ENCODE data around the gene USP54. TPM values are rescaled to one million over a fixed set of nuclear protein-coding genes. Genes with fewer than 3 reads are reported as not detected.

USP54 gene
- polyA plus RNA-seq, 1 of the 3 experiments (the other 2 are of a cell fraction): 6.5 TPM

DNA sequence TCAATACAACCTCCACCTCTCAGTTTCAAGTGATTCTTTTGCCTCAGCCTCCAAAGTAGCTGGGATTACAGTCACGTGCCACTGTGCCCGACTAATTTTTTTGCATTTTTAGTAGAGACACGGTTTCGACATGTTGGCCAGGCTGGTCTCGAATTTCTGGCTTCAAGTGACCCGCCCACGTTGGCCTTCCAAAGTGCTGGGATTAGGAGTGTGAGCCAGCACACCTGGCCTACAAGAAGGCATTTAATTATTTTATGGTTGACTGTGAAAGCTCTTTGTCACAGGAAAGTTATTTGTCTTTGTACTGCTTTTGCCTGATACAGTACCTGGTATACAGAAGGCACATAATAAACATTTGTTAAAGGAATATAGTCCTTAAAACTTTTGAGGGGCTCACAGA lies 37.3 kb upstream of the USP54 start:
- no peak for TF ChIP-seq ELF1 (IDR thresholded peaks at IDR 0.05)
- WGBS (ENCODE audit: low lambda C conversion rate): 80% methylated on average over 7 of the region's 7 CpGs
- Histone ChIP-seq H3K9me3 (no peaks in the 10 kb centered on the region), H2AFZ (ENCODE audit: low read depth) (no peak overlapping the region), H3K4me2 (no peak overlapping the region), H3K9ac (no peak overlapping the region), H3K79me2 (ENCODE audit: insufficient read depth) (peaks cover 24% of the 10 kb centered on the region), H3K4me1 (ENCODE audit: control insufficient read depth in 1 of 2, insufficient read depth in 2 of 2, low read depth in 1 of 2, low read length in 1 of 2) (peaks cover 0 to 4% of the 10 kb centered on the region in 2 experiments; a peak in 3 of 4 replicates), H3K27ac (ENCODE audit: low read depth in 2 of 2, low read length in 1 of 2) (no peak overlapping the region), H3K27me3 (ENCODE audit: insufficient read depth) (no peaks in the 10 kb centered on the region), H3K4me3 (ENCODE audit: low read depth in 2 of 2, low read length in 1 of 2) (no peak overlapping the region), H3F3A (replicated peaks; ENCODE audit: insufficient read depth) (peaks cover 11% of the 10 kb centered on the region), H3K9me2 (no peaks in the 10 kb centered on the region), H3K36me3 (replicated peaks in 1 of 2; ENCODE audit: control insufficient read depth in 1 of 2, insufficient read depth in 2 of 2, low read length in 1 of 2) (no peaks in the 10 kb centered on the region), H4K20me1 (ENCODE audit: insufficient read depth) (no peaks in the 10 kb centered on the region)
- ChIA-PET POLR2A (no interaction called here), CTCF (interaction anchor here (2.7 to 3.9 kb wide), 2 partner anchors 16 to 99 kb away, joined by 19 to 20 read pairs; no protein-coding TSS in a partner anchor)
- no peak for DNase-seq

DNA sequence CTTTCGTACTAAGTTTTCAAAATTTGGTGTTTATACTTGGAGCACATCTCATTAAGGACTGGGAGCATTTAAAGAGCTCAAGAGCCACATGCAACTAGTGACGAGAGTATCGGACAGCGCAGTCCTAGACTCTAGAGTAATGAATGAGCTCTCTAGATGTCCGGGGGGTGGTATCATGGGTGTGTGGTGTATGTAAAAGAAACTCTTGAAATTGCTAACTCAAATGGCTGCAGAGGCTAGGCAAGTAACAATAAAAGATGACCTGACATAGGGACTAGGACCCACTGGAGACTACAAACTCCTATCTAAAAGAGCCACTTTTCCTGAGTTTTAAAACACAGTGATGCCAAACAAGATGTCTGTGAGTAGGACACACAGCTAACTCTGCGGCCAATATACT lies 36.2 kb upstream of the USP54 start:
- TF ChIP-seq RCOR1 (IDR thresholded peaks at IDR 0.05; ENCODE audit: low read length): no peak
- TF ChIP-seq JUND (IDR thresholded peaks at IDR 0.05): no peak
- TF ChIP-seq YY1 (IDR thresholded peaks at IDR 0.05; ENCODE audit: low read depth): no peak
- TF ChIP-seq RAD21 (IDR thresholded peaks at IDR 0.05; ENCODE audit: low read length): no peak
- no peak for TF ChIP-seq GABPA (IDR thresholded peaks at IDR 0.05; ENCODE audit: low read depth)
- TF ChIP-seq TAF1 (IDR thresholded peaks at IDR 0.05; ENCODE audit: borderline replicate concordance, low read depth, low read length): no peak
- no peak for TF ChIP-seq POLR2AphosphoS5 (IDR thresholded peaks at IDR 0.05; ENCODE audit: low read depth, low read length)
- TF ChIP-seq TEAD4 (IDR thresholded peaks at IDR 0.05; ENCODE audit: borderline replicate concordance, insufficient read depth): no peak
- no peak for TF ChIP-seq USF2 (IDR thresholded peaks at IDR 0.05; ENCODE audit: borderline replicate concordance, low read depth, low read length)
- TF ChIP-seq CTCF (IDR thresholded peaks at IDR 0.05): no peak
- TF ChIP-seq CHD2 (IDR thresholded peaks at IDR 0.05; ENCODE audit: low read length, partially characterized antibody): no peak
- TF ChIP-seq RFX5 (IDR thresholded peaks at IDR 0.05; ENCODE audit: low read length): no peak
- no peak for TF ChIP-seq MEF2A (IDR thresholded peaks at IDR 0.05; ENCODE audit: borderline replicate concordance, low read depth)
- no peak for TF ChIP-seq MXI1 (IDR thresholded peaks at IDR 0.05; ENCODE audit: low read depth, low read length)
- TF ChIP-seq, protein P1, sequence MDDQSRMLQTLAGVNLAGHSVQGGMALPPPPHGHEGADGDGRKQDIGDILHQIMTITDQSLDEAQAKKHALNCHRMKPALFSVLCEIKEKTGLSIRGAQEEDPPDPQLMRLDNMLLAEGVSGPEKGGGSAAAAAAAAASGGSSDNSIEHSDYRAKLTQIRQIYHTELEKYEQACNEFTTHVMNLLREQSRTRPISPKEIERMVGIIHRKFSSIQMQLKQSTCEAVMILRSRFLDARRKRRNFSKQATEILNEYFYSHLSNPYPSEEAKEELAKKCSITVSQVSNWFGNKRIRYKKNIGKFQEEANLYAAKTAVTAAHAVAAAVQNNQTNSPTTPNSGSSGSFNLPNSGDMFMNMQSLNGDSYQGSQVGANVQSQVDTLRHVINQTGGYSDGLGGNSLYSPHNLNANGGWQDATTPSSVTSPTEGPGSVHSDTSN (IDR thresholded peaks at IDR 0.05): no peak
- TF ChIP-seq REST (IDR thresholded peaks at IDR 0.05; ENCODE audit: low read depth, low read length): no peak
- H3K4me2 ChIP-seq: 0 out of 2 replicates have a peak overlapping the region, but pooled peaks have one; percentile 79
- H3K27ac ChIP-seq (ENCODE audit: low read depth in 2 of 2, low read length in 1 of 2): no peak overlapping the region
- H3K36me3 ChIP-seq (replicated peaks in 1 of 2; ENCODE audit: control insufficient read depth in 1 of 2, insufficient read depth in 2 of 2, low read length in 1 of 2): no peaks in the 10 kb centered on the region
- H4K20me1 ChIP-seq (ENCODE audit: insufficient read depth): no peaks in the 10 kb centered on the region
- H3F3A ChIP-seq (replicated peaks; ENCODE audit: insufficient read depth): peaks cover 11% of the 10 kb centered on the region
- H3K4me1 ChIP-seq (ENCODE audit: control insufficient read depth in 1 of 2, insufficient read depth in 2 of 2, low read depth in 1 of 2, low read length in 1 of 2): peaks cover 0 to 4% of the 10 kb centered on the region in 2 experiments; a peak in 3 of 4 replicates
- no peak overlapping the region for H2AFZ ChIP-seq (ENCODE audit: low read depth)
- H3K27me3 ChIP-seq (ENCODE audit: insufficient read depth): no peaks in the 10 kb centered on the region
- H3K9me3 ChIP-seq: no peaks in the 10 kb centered on the region
- POLR2A ChIA-PET: interaction anchor here (0.7 to 0.9 kb wide), 3 partner anchors 16 to 1599 kb away, joined by 3 read pairs; no protein-coding TSS in a partner anchor
- CTCF ChIA-PET: interaction anchor here (2.7 to 3.9 kb wide), 2 partner anchors 17 to 98 kb away, joined by 19 to 20 read pairs; no protein-coding TSS in a partner anchor
- WGBS (ENCODE audit: low lambda C conversion rate): 92% methylated on average over 6 of the region's 6 CpGs
- peaks cover 32% of the 10 kb centered on the region for H3K79me2 ChIP-seq (ENCODE audit: insufficient read depth)
- H3K9me2 ChIP-seq: no peaks in the 10 kb centered on the region
- DNase-seq: no peak
- H3K9ac ChIP-seq: no peak overlapping the region
- no peak overlapping the region for H3K4me3 ChIP-seq (ENCODE audit: low read depth in 2 of 2, low read length in 1 of 2)
